Skeletal muscle tissue (tissue), 4 donors: ENCODE measurements around the gene IMP4. TPM values are rescaled to one million over a fixed set of nuclear protein-coding genes. Genes with fewer than 3 reads are reported as not detected.

Experiments
- H3K27ac ChIP-seq: one replicate; pipeline ENCODE4 v1.7.0; 2013; ENCODE audit warnings: mild to moderate bottlenecking, low read depth, low read length, inconsistent platforms
- H3K27me3 ChIP-seq, 3 donors: one replicate each; pipeline ENCODE4 v1.7.0; 2013; ENCODE audit warnings: low read length in 3 of 3; ENCODE audit not compliant: control insufficient read depth in 3 of 3, insufficient read depth in 3 of 3
- H3K36me3 ChIP-seq, 3 donors: one replicate each; pipeline ENCODE4 v1.7.0; 2013; ENCODE audit warnings: low read length in 3 of 3; ENCODE audit not compliant: control insufficient read depth in 3 of 3, insufficient read depth in 3 of 3
- H3K4me1 ChIP-seq, 3 donors: one replicate each; pipeline ENCODE4 v1.7.0; 2013; ENCODE audit warnings: low read length in 3 of 3, mild to moderate bottlenecking in 3 of 3; ENCODE audit not compliant: control insufficient read depth in 3 of 3, insufficient read depth in 3 of 3
- H3K4me3 ChIP-seq, 3 donors: one replicate each; pipeline ENCODE4 v1.7.0; 2013; ENCODE audit warnings: low read length in 3 of 3
- H3K9ac ChIP-seq, 3 donors: one replicate each; pipeline ENCODE4 v1.7.0; 2013; ENCODE audit warnings: low read length in 3 of 3, mild to moderate bottlenecking in 3 of 3, moderate library complexity in 2 of 3, low read depth in 1 of 3
- H3K9me3 ChIP-seq, 3 donors: one replicate each; pipeline ENCODE4 v1.7.0; 2013; ENCODE audit warnings: low read length in 3 of 3; ENCODE audit not compliant: control insufficient read depth in 3 of 3
- total RNA-seq: library from RNA; depleted of rRNA; stranded (reverse); fragments of >200 nt; gene quantifications from one replicate; pipeline ENCODE4 v1.2.3, GENCODE V29; 2014
- donor health status: Osteomylitis.

Gene IMP4
- total RNA-seq, 1 donor from 2014 or later, result 32.9 TPM

GRCh38 chr2:130345091-130345490 lies 2.4 kb downstream of the IMP4 start:
- no peak overlapping the region for H3K4me3 ChIP-seq
- no peaks in the 10 kb centered on the region for H3K9me3 ChIP-seq
- H3K27me3 ChIP-seq, result no peaks in the 10 kb centered on the region
- peaks cover 10 to 22% (median 17%) of the 10 kb centered on the region in 3 donors for H3K4me1 ChIP-seq
- no peak overlapping the region for H3K9ac ChIP-seq
- peaks cover 42 to 48% (median 47%) of the 10 kb centered on the region in 3 donors for H3K36me3 ChIP-seq
- no peak overlapping the region for H3K27ac ChIP-seq

- Histone ChIP-seq H3K4me3 (no peak overlapping the region), H3K27ac (no peak overlapping the region), H3K27me3 (no peaks in the 10 kb centered on the region), H3K9me3 (no peaks in the 10 kb centered on the region), H3K36me3 (peaks cover 40 to 47% (median 43%) of the 10 kb centered on the region in 3 donors), H3K9ac (no peak overlapping the region), H3K4me1 (peaks cover 10 to 21% (median 17%) of the 10 kb centered on the region in 3 donors)
Measured at GRCh38 chr2:130345611-130346010, 2.9 kb downstream of the IMP4 start.

GRCh38 chr2:130346041-130346740 lies 3.5 kb downstream of the IMP4 start:
- no peak overlapping the region for H3K9ac ChIP-seq
- no peaks in the 10 kb centered on the region for H3K27me3 ChIP-seq
- H3K9me3 ChIP-seq, result no peaks in the 10 kb centered on the region
- H3K27ac ChIP-seq, result no peak overlapping the region
- H3K36me3 ChIP-seq, result peaks cover 40 to 47% (median 41%) of the 10 kb centered on the region in 3 donors
- H3K4me1 ChIP-seq, result peaks cover 9 to 16% (median 16%) of the 10 kb centered on the region in 3 donors
- no peak overlapping the region for H3K4me3 ChIP-seq

DNA sequence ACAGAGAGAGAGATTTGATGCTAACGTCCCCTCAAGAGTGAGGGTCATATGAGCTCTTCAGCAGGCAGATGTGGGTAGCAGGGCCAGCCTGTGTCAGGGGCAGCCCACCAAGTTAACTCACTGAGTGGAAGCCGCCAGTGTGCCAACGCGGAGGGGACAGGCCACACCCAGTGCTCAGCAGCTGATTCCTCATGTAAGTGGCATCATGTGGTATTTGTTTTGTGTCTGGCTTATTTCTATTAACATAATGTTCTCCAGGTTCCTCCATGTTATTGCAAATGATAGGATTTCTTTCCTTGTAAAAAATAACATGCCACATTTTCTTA lies 4.0 kb downstream of the IMP4 start:
- H3K9me3 ChIP-seq, result no peaks in the 10 kb centered on the region
- peaks cover 40 to 47% (median 41%) of the 10 kb centered on the region in 3 donors for H3K36me3 ChIP-seq
- H3K9ac ChIP-seq, result no peak overlapping the region
- no peak overlapping the region for H3K27ac ChIP-seq
- no peaks in the 10 kb centered on the region for H3K27me3 ChIP-seq
- no peak overlapping the region for H3K4me3 ChIP-seq
- peaks cover 5 to 12% (median 11%) of the 10 kb centered on the region in 3 donors for H3K4me1 ChIP-seq

DNA sequence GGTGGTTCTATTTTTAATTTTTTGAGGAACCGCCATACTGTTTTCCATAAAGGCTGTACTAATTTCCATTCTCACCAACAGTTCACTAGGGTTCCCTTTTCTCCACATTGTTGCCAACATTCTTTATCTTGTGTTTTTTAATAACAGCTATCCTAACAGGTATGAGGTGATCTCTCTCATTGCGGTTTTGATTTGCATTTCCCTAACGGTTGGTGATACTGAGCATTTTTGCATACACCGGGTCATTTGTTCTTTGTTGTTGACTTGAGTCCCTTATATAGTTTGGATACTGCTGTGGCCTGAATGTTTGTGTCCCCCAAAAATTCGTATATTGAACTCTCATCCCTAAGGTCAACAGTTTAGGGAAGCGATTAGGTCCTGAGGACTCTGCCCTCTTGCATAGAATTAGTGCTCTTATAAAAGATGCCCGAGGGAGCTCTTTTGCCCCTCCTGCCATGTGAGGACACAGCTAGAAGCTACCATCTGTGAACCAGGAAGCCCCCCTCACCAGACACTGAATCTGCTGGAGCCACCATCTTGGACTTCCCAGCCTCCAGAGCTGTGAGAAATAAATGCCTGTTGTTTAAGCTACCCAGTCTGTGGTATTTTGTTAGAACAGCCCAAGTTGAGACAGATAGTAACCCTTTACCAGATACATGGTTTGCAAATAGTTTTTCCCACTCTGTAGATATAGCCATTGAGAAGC lies 4.7 kb downstream of the IMP4 start:
- H3K9me3 ChIP-seq, result no peaks in the 10 kb centered on the region
- H3K4me3 ChIP-seq, result no peak overlapping the region
- no peaks in the 10 kb centered on the region for H3K27me3 ChIP-seq
- H3K4me1 ChIP-seq, result peaks cover 5 to 16% (median 12%) of the 10 kb centered on the region in 3 donors
- no peak overlapping the region for H3K9ac ChIP-seq
- peaks cover 40 to 47% (median 41%) of the 10 kb centered on the region in 3 donors for H3K36me3 ChIP-seq
- H3K27ac ChIP-seq, result no peak overlapping the region

GRCh38 chr2:130349174-130349573 lies 6.5 kb downstream of the IMP4 start:
- Histone ChIP-seq H3K9me3 (no peaks in the 10 kb centered on the region), H3K9ac (no peak overlapping the region), H3K36me3 (peaks cover 40 to 47% (median 41%) of the 10 kb centered on the region in 3 donors), H3K4me1 (peaks cover 7 to 15% (median 7%) of the 10 kb centered on the region in 3 donors), H3K27ac (no peak overlapping the region), H3K27me3 (no peaks in the 10 kb centered on the region), H3K4me3 (no peak overlapping the region)

- Histone ChIP-seq H3K4me1 (peaks cover 18 to 28% (median 22%) of the 10 kb centered on the region in 3 donors), H3K27ac (no peak overlapping the region), H3K27me3 (no peaks in the 10 kb centered on the region), H3K36me3 (peaks cover 16 to 22% (median 17%) of the 10 kb centered on the region in 3 donors), H3K9ac (no peak overlapping the region), H3K9me3 (no peaks in the 10 kb centered on the region), H3K4me3 (no peak overlapping the region)
Measured at GRCh38 chr2:130351711-130352110, 9.0 kb downstream of the IMP4 start.

- Histone ChIP-seq H3K27ac (no peak overlapping the region), H3K36me3 (peaks cover 12 to 18% (median 14%) of the 10 kb centered on the region in 3 donors), H3K9ac (no peak overlapping the region), H3K4me1 (peaks cover 18 to 28% (median 25%) of the 10 kb centered on the region in 3 donors), H3K27me3 (no peaks in the 10 kb centered on the region), H3K9me3 (no peaks in the 10 kb centered on the region), H3K4me3 (peak overlapping the region in 1 of 3 donors; percentile 30)
Measured at GRCh38 chr2:130352237-130352636, 9.5 kb downstream of the IMP4 start.

- peaks cover 18 to 28% (median 25%) of the 10 kb centered on the region in 3 donors for H3K4me1 ChIP-seq
- peaks cover 2 to 6% (median 5%) of the 10 kb centered on the region in 3 donors for H3K36me3 ChIP-seq
- peak overlapping the region in 2 of 3 donors; percentile 25 to 57 for H3K9ac ChIP-seq
- H3K27me3 ChIP-seq, result no peaks in the 10 kb centered on the region
- H3K9me3 ChIP-seq, result no peaks in the 10 kb centered on the region
- H3K27ac ChIP-seq, result no peak overlapping the region
- H3K4me3 ChIP-seq, result no peak overlapping the region
Measured at GRCh38 chr2:130353291-130354138, 10.8 kb downstream of the IMP4 start.
